Liver (tissue), 9 donors: ENCODE data around the gene PLA2G4E. TPM values are rescaled to one million over a fixed set of nuclear protein-coding genes. Genes with fewer than 3 reads are reported as not detected.

ENCODE experiments used
- DNase-seq: peaks from one replicate; pipeline ENCODE4 v3.0.0-alpha.2; 2017; ENCODE audit warnings: low spot score
- H3K27ac ChIP-seq, 2 donors: one replicate each; pipeline ENCODE4 v1.7.0; 2013; ENCODE audit warnings: inconsistent platforms in 2 of 2, low read length in 2 of 2, control low read depth in 1 of 2, low read depth in 1 of 2, mild to moderate bottlenecking in 1 of 2
- H3K27me3 ChIP-seq, 4 donors: one replicate each; pipeline versions ENCODE4 v1.6.1 to v1.7.0; 2013; ENCODE audit warnings: low read length in 3 of 4, inconsistent platforms in 1 of 4, mild to moderate bottlenecking in 1 of 4, moderate library complexity in 1 of 4; ENCODE audit not compliant: control insufficient read depth in 4 of 4, insufficient read depth in 4 of 4
- H3K36me3 ChIP-seq, 4 donors: one replicate each; pipeline versions ENCODE4 v1.6.1 to v1.7.0; 2013; ENCODE audit warnings: low read length in 3 of 4, mild to moderate bottlenecking in 3 of 4, low read depth in 1 of 4, moderate library complexity in 1 of 4; ENCODE audit not compliant: control insufficient read depth in 4 of 4, insufficient read depth in 3 of 4
- H3K4me1 ChIP-seq, 4 donors: one replicate each; pipeline versions ENCODE4 v1.6.1 to v1.7.0; 2013; ENCODE audit warnings: low read length in 3 of 4, mild to moderate bottlenecking in 3 of 4, moderate library complexity in 1 of 4; ENCODE audit not compliant: control insufficient read depth in 4 of 4, insufficient read depth in 4 of 4
- H3K4me3 ChIP-seq, 3 donors: one replicate each; pipeline versions ENCODE4 v1.6.1 to v1.7.0; 2013; ENCODE audit warnings: low read length in 3 of 3, control low read depth in 1 of 3, low read depth in 1 of 3, mild to moderate bottlenecking in 1 of 3
- H3K9ac ChIP-seq, 2 donors: one replicate each; pipeline ENCODE4 v1.7.0; 2013; ENCODE audit warnings: low read length in 2 of 2, mild to moderate bottlenecking in 2 of 2, moderate library complexity in 2 of 2, control low read depth in 1 of 2, low read depth in 1 of 2
- H3K9me3 ChIP-seq, 4 donors: one replicate each; pipeline versions ENCODE4 v1.6.1 to v1.7.0; 2013; ENCODE audit warnings: low read length in 3 of 4; ENCODE audit not compliant: control insufficient read depth in 4 of 4
- ATF3 ChIP-seq: IDR thresholded peaks from 2 replicates; pipeline ENCODE4 v1.6.1; 2016; ENCODE audit warnings: antibody characterized with exemption
- CTCF ChIP-seq: fragments of 150-350 bp; IDR thresholded peaks from 2 replicates; pipeline ENCODE4 v1.5.1; 2017; ENCODE audit warnings: improper control_type of control experiment, low read depth, low read length; ENCODE audit not compliant: missing input control
- EGR1 ChIP-seq, 2 donors: IDR thresholded peaks; 2 replicates each; pipeline ENCODE4 v1.6.1; 2016 to 2018; ENCODE audit warnings: antibody characterized with exemption in 2 of 2, low read depth in 2 of 2
- FOXA1 ChIP-seq: IDR thresholded peaks from 2 replicates; pipeline ENCODE4 v1.6.1; 2016; ENCODE audit warnings: antibody characterized with exemption
- FOXA2 ChIP-seq: IDR thresholded peaks from 2 replicates; pipeline ENCODE4 v1.6.1; 2016; ENCODE audit warnings: antibody characterized with exemption
- HNF4A ChIP-seq, 2 donors: conservative IDR thresholded peaks; 2 replicates each; pipeline ENCODE4 v1.6.1; 2016; ENCODE audit warnings: antibody characterized with exemption in 2 of 2, mild to moderate bottlenecking in 2 of 2
- HNF4G ChIP-seq: IDR thresholded peaks from 2 replicates; pipeline ENCODE4 v1.6.1; 2016; ENCODE audit warnings: antibody characterized with exemption
- MAX ChIP-seq: IDR thresholded peaks from 2 replicates; pipeline ENCODE4 v1.6.1; 2016; ENCODE audit warnings: antibody characterized with exemption
- NR2F2 ChIP-seq: IDR thresholded peaks from 2 replicates; pipeline ENCODE4 v1.6.1; 2016; ENCODE audit warnings: antibody characterized with exemption
- RAD21 ChIP-seq, 2 donors: IDR thresholded peaks; 2 replicates each; pipeline ENCODE4 v1.6.1; 2016; ENCODE audit warnings: antibody characterized with exemption in 2 of 2, mild to moderate bottlenecking in 2 of 2
- REST ChIP-seq: IDR thresholded peaks from 2 replicates; pipeline ENCODE4 v1.6.1; 2016; ENCODE audit warnings: antibody characterized with exemption, mild to moderate bottlenecking
- RXRA ChIP-seq, 2 donors: IDR thresholded peaks; 2 replicates each; pipeline ENCODE4 v1.6.1; 2017 to 2018; ENCODE audit warnings: antibody characterized with exemption in 2 of 2, mild to moderate bottlenecking in 1 of 2
- SP1 ChIP-seq: IDR thresholded peaks from 2 replicates; pipeline ENCODE4 v1.6.1; 2018; ENCODE audit warnings: antibody characterized with exemption, mild to moderate bottlenecking
- TAF1 ChIP-seq: conservative IDR thresholded peaks from 2 replicates; pipeline ENCODE4 v1.6.1; 2016; ENCODE audit warnings: antibody characterized with exemption, mild to moderate bottlenecking
- YY1 ChIP-seq: IDR thresholded peaks from 2 replicates; pipeline ENCODE4 v1.6.1; 2016; ENCODE audit warnings: antibody characterized with exemption, mild to moderate bottlenecking
- ZBTB33 ChIP-seq: IDR thresholded peaks from 2 replicates; pipeline ENCODE4 v1.6.1; 2016; ENCODE audit warnings: antibody characterized with exemption
- WGBS: extraction: QIAGEN DNeasy Blood & Tissue Kit; methylation state at CpG from one replicate; pipeline ENCODE4 v1.1.7; 2013; 5-methylcytosine and 5-hydroxymethylcytosine counted together
- polyA plus RNA-seq, 2 donors: library from polyadenylated mRNA; stranded (reverse) in 1 of 2; unstranded in 1 of 2; fragments of 200-250 nt in 1 of 2; fragments of >200 nt in 1 of 2; fragmentation: Nextera tagmentation in 1 of 2; extraction: Ambion mirVana in 1 of 2; gene quantifications; one replicate each; pipeline versions ENCODE4 v1.2.1 to v1.2.3, GENCODE V29; 2013 to 2015
- total RNA-seq, 2 donors: library from RNA; depleted of rRNA; stranded (reverse); fragments of >200 nt; gene quantifications; one replicate each; pipeline ENCODE4 v1.2.3, GENCODE V29; 2014
- donor health status: healthy.
- donor health status: healthy.
- donor health status: healthy.
- donor health status: healthy.
- donor health status: healthy.

Gene PLA2G4E
- total and polyA plus RNA-seq, 4 donors, result not detected

- Histone ChIP-seq H3K36me3 (peaks cover 0 to 8% (median 3%) of the 10 kb centered on the region in 4 donors), H3K27ac (no peak overlapping the region), H3K9ac (no peak overlapping the region), H3K4me3 (no peak overlapping the region), H3K9me3 (no peaks in the 10 kb centered on the region), H3K27me3 (no peaks in the 10 kb centered on the region), H3K4me1 (peaks cover 0 to 12% (median 3%) of the 10 kb centered on the region in 4 donors)
- no peak for TF ChIP-seq NR2F2
- TF ChIP-seq REST, result no peak
- TF ChIP-seq ATF3, result no peak
- TF ChIP-seq HNF4G, result no peak
- DNase-seq, result no peak
- WGBS, result 90% methylated on average over 4 of the region's 4 CpGs
Measured at GRCh38 chr15:41950127-41950483, 70.7 kb downstream of the PLA2G4E start.

- no peak for TF ChIP-seq NR2F2
- no peaks in the 10 kb centered on the region for H3K9me3 ChIP-seq
- peaks cover 0 to 12% (median 3%) of the 10 kb centered on the region in 4 donors for H3K4me1 ChIP-seq
- WGBS, result 83% methylated on average over 5 of the region's 5 CpGs
- no peak overlapping the region for H3K4me3 ChIP-seq
- DNase-seq, result no peak
- no peak overlapping the region for H3K9ac ChIP-seq
- no peak overlapping the region for H3K27ac ChIP-seq
- H3K27me3 ChIP-seq, result no peaks in the 10 kb centered on the region
- peaks cover 0 to 8% (median 3%) of the 10 kb centered on the region in 4 donors for H3K36me3 ChIP-seq
Measured at GRCh38 chr15:41949401-41950126, 71.3 kb downstream of the PLA2G4E start.

- Histone ChIP-seq H3K4me3 (no peak overlapping the region), H3K36me3 (peaks cover 0 to 6% (median 3%) of the 10 kb centered on the region in 4 donors), H3K9ac (no peak overlapping the region), H3K4me1 (peaks cover 0 to 12% (median 3%) of the 10 kb centered on the region in 4 donors), H3K9me3 (no peaks in the 10 kb centered on the region), H3K27me3 (no peaks in the 10 kb centered on the region), H3K27ac (no peak overlapping the region)
- no peak for DNase-seq
- 96% methylated on average over 3 of the region's 3 CpGs for WGBS
- TF ChIP-seq EGR1 (IDR thresholded peaks at IDR 0.05; ENCODE audit: low read depth in 2 of 2) (no peak), FOXA2 (no peak), RXRA (IDR thresholded peaks at IDR 0.05) (no peak), TAF1 (no peak), ZBTB33 (no peak), CTCF (no peak), HNF4G (no peak), HNF4A (conservative IDR thresholded peaks at IDR 0.05) (no peak), YY1 (no peak), MAX (no peak), SP1 (no peak), REST (no peak), FOXA1 (no peak), RAD21 (IDR thresholded peaks at IDR 0.05) (no peak)
Measured at GRCh38 chr15:41948490-41948889, 72.4 kb downstream of the PLA2G4E start.
